ENCODE measurements around the gene HP1BP3.

DNA sequence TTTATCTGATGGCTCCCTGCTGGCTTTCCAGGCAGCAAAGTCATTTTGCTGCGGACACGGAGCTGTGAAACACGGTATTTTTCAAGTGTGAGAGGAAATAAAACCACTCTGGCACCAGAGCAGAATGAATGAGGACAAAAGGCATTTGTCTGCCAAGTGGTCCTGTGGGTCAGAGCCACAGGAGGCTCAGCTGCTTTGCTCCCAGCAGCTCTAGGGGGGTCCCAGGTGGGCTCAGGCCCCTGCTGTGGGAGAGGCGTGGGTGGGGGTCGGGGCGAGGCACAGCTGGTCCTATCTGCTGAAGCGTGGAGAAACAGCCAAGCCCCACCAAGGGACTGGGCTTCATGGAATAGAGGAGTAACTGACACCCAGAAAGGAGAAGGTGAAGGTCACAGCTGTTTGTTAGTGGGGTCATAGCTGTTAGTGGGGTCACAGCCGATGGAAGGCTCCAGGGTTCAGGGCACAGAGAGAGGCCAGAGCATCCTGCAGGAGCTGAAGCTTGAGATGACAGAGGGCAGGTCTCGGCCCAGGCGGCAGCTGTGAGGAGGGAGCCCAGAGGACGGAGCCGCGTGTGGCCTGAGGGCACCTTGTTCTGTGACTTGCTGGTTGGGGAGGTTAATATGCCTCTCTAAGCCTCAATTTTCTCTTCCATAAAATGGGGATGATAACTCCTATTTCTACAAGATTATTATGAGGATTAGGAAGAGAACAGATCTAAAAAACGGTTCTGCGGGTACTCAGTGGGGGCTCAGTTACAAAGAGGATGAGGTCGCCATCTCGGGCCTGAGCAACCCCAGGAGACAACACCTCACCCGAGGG lies 76.4 kb downstream of the HP1BP3 start:
- TF ChIP-seq, protein P1, sequence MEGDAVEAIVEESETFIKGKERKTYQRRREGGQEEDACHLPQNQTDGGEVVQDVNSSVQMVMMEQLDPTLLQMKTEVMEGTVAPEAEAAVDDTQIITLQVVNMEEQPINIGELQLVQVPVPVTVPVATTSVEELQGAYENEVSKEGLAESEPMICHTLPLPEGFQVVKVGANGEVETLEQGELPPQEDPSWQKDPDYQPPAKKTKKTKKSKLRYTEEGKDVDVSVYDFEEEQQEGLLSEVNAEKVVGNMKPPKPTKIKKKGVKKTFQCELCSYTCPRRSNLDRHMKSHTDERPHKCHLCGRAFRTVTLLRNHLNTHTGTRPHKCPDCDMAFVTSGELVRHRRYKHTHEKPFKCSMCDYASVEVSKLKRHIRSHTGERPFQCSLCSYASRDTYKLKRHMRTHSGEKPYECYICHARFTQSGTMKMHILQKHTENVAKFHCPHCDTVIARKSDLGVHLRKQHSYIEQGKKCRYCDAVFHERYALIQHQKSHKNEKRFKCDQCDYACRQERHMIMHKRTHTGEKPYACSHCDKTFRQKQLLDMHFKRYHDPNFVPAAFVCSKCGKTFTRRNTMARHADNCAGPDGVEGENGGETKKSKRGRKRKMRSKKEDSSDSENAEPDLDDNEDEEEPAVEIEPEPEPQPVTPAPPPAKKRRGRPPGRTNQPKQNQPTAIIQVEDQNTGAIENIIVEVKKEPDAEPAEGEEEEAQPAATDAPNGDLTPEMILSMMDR (IDR thresholded peaks at IDR 0.05 in 4 of 5, conservative IDR thresholded peaks at IDR 0.05 in 1 of 5) = no peak
- no peak for TF ChIP-seq POLR2A (IDR thresholded peaks at IDR 0.05)

Data from gastrocnemius medialis (tissue), 4 donors.